H1 (cell line): Measurements from ENCODE around the gene RMP24.

Source experiments
- CTCF ChIA-PET: fragments of 300-600 bp; sonication (Branson Sonifier 250); formaldehyde crosslinking; loops from one replicate; lab custom pipeline; 2021; ENCODE audit not compliant: partially characterized antibody; lab: Charles Lee
- POLR2A ChIA-PET: fragments of 300-600 bp; sonication (Branson Sonifier 250); formaldehyde crosslinking; loops from one replicate; lab custom pipeline; 2021; ENCODE audit warnings: inconsistent platforms; ENCODE audit not compliant: partially characterized antibody; lab: Charles Lee
- DNase-seq, 2 experiments: peaks; one replicate each; pipeline versions ENCODE4 v3.0.0 to v3.0.0-alpha.2; 2010 to 2022; ENCODE audit warnings: low spot score in 2 of 2, low read depth in 1 of 2, mixed read lengths in 1 of 2
- FAIRE-seq: peaks from 2 replicates; lab custom pipeline; 2011; peaks lifted over from hg19 to GRCh38; lab: Jason Lieb, UNC
- H2AFZ ChIP-seq: 2 replicates; pipeline ENCODE4 v1.8.1; 2012; ENCODE audit warnings: low read length, inconsistent platforms
- H2AK5ac ChIP-seq: 2 replicates; pipeline ENCODE4 v1.6.1; 2013; ENCODE audit warnings: low read depth, low read length
- H2BK120ac ChIP-seq: replicated peaks from 2 replicates; pipeline ENCODE3; 2013; ENCODE audit warnings: low read depth, low read length, inconsistent platforms
- H2BK12ac ChIP-seq: 2 replicates; pipeline ENCODE4 v1.6.1; 2013; ENCODE audit warnings: low read depth, low read length
- H2BK15ac ChIP-seq: 2 replicates; pipeline ENCODE4 v1.6.1; 2013; ENCODE audit warnings: low read length
- H2BK20ac ChIP-seq: 2 replicates; pipeline ENCODE4 v1.6.1; 2013; ENCODE audit warnings: low read length
- H2BK5ac ChIP-seq: 2 replicates; pipeline ENCODE4 v1.6.1; 2013; ENCODE audit warnings: low read depth, low read length
- H3K14ac ChIP-seq: 2 replicates; pipeline ENCODE4 v1.6.1; 2013; ENCODE audit warnings: inconsistent platforms; ENCODE audit not compliant: insufficient read length
- H3K18ac ChIP-seq: 2 replicates; pipeline ENCODE4 v1.6.1; 2013; ENCODE audit warnings: low read length; ENCODE audit errors: extremely low read depth
- H3K23ac ChIP-seq: 2 replicates; pipeline ENCODE4 v1.6.1; 2013; ENCODE audit warnings: inconsistent platforms; ENCODE audit not compliant: insufficient read length
- H3K23me2 ChIP-seq: 2 replicates; pipeline ENCODE4 v1.6.1; 2013; ENCODE audit warnings: low read depth, low read length
- H3K27ac ChIP-seq: 2 replicates; pipeline ENCODE4 v1.6.1; 2011; ENCODE audit warnings: low read depth, low read length, inconsistent platforms
- H3K27me3 ChIP-seq, 4 experiments: replicated peaks in 1 of 4; 1 replicate in 1 of 4; 2 replicates in 3 of 4; pipeline versions ENCODE4 v1.6.1 to v1.8.1; 2011 to 2013; ENCODE audit warnings: low read length in 3 of 4, mild to moderate bottlenecking in 3 of 4, inconsistent platforms in 2 of 4, mixed read lengths in 2 of 4, moderate library complexity in 1 of 4; ENCODE audit not compliant: control insufficient read depth in 3 of 4, insufficient read depth in 3 of 4; ENCODE audit errors: extremely low read depth in 1 of 4
- H3K36me3 ChIP-seq, 4 experiments: 2 replicates each; pipeline versions ENCODE4 v1.6.1 to v1.8.1; 2011 to 2013; ENCODE audit warnings: mild to moderate bottlenecking in 4 of 4, low read length in 3 of 4, moderate library complexity in 2 of 4, control low read depth in 1 of 4, inconsistent platforms in 1 of 4; ENCODE audit not compliant: insufficient read depth in 4 of 4, control insufficient read depth in 2 of 4
- H3K4ac ChIP-seq: replicated peaks from 2 replicates; pipeline ENCODE3; 2013; ENCODE audit warnings: low read length, low read depth, mixed read lengths, inconsistent platforms; ENCODE audit not compliant: insufficient read length
- H3K4me1 ChIP-seq, 4 experiments: replicated peaks in 1 of 4; 1 replicate in 1 of 4; 2 replicates in 3 of 4; pipeline versions ENCODE4 v1.6.1 to v1.8.1; 2011 to 2013; ENCODE audit warnings: low read length in 3 of 4, inconsistent platforms in 2 of 4, mixed read lengths in 1 of 4; ENCODE audit not compliant: insufficient read depth in 4 of 4, control insufficient read depth in 3 of 4
- H3K4me2 ChIP-seq, 2 experiments: 2 replicates each; pipeline versions ENCODE4 v1.6.1 to v1.8.1; 2011 to 2013; ENCODE audit warnings: low read depth in 2 of 2, low read length in 2 of 2, control low read depth in 1 of 2, inconsistent platforms in 1 of 2, mild to moderate bottlenecking in 1 of 2; ENCODE audit not compliant: insufficient read depth in 1 of 2
- H3K4me3 ChIP-seq, 4 experiments: fragments of 200-600, 300-600 bp in 1 of 4; sonication (generic), shearing (Covaris generic), sonication (Bioruptor Twin) in 1 of 4; 2 replicates each; pipeline versions ENCODE4 v1.5.1 to v1.8.1; 2011 to 2016; ENCODE audit warnings: low read length in 4 of 4, low read depth in 3 of 4, control low read depth in 2 of 4, inconsistent platforms in 2 of 4, mild to moderate bottlenecking in 2 of 4, mixed read lengths in 1 of 4, moderate library complexity in 1 of 4; ENCODE audit not compliant: insufficient read depth in 2 of 4; ENCODE audit errors: extremely low read depth in 1 of 4
- H3K56ac ChIP-seq: replicated peaks from 2 replicates; pipeline ENCODE3; 2013; ENCODE audit warnings: low read depth, mild to moderate bottlenecking, mixed read lengths, low read length, inconsistent platforms; ENCODE audit not compliant: insufficient read length
- H3K79me1 ChIP-seq: 2 replicates; pipeline ENCODE4 v1.6.1; 2013; ENCODE audit warnings: low read depth, low read length, control low read depth
- H3K79me2 ChIP-seq, 2 experiments: 2 replicates each; pipeline versions ENCODE4 v1.6.1 to v1.8.1; 2012 to 2013; ENCODE audit warnings: low read length in 2 of 2, mild to moderate bottlenecking in 2 of 2, inconsistent platforms in 1 of 2; ENCODE audit not compliant: insufficient read depth in 2 of 2, control insufficient read depth in 1 of 2
- H3K9ac ChIP-seq, 4 experiments: replicated peaks in 1 of 4; 1 replicate in 1 of 4; 2 replicates in 3 of 4; pipeline versions ENCODE4 v1.6.1 to v1.8.1; 2011 to 2013; ENCODE audit warnings: low read depth in 3 of 4, low read length in 3 of 4, control low read depth in 2 of 4, mild to moderate bottlenecking in 2 of 4, moderate library complexity in 2 of 4, inconsistent platforms in 1 of 4; ENCODE audit errors: extremely low read depth in 1 of 4
- H3K9me3 ChIP-seq, 2 experiments: 2 replicates each; pipeline versions ENCODE4 v1.6.1 to v1.8.1; 2012 to 2013; ENCODE audit warnings: mild to moderate bottlenecking in 2 of 2, moderate library complexity in 2 of 2, control low read depth in 1 of 2, inconsistent platforms in 1 of 2, low read depth in 1 of 2, low read length in 1 of 2, mixed read lengths in 1 of 2; ENCODE audit not compliant: insufficient read depth in 2 of 2
- H4K20me1 ChIP-seq, 2 experiments: replicated peaks in 1 of 2; 2 replicates each; pipeline versions ENCODE3 to v1.8.1; 2011 to 2013; ENCODE audit warnings: inconsistent platforms in 2 of 2, low read length in 2 of 2, mild to moderate bottlenecking in 1 of 2; ENCODE audit not compliant: insufficient read depth in 2 of 2, control insufficient read depth in 1 of 2
- H4K5ac ChIP-seq: 2 replicates; pipeline ENCODE4 v1.6.1; 2013; ENCODE audit warnings: low read length, low read depth, mixed read lengths, inconsistent platforms; ENCODE audit not compliant: insufficient read length
- H4K8ac ChIP-seq: 2 replicates; pipeline ENCODE4 v1.8.0; 2013; ENCODE audit warnings: mild to moderate bottlenecking, moderate library complexity, low read length, inconsistent platforms; ENCODE audit not compliant: insufficient read depth; ENCODE audit errors: extremely low read depth
- H4K91ac ChIP-seq: replicated peaks from 2 replicates; pipeline ENCODE3; 2013; ENCODE audit warnings: low read length, mixed read lengths, inconsistent platforms; ENCODE audit not compliant: insufficient read length
- CBX8 ChIP-seq: fragments of 300-800, 300-1000 bp; sonication (generic); IDR thresholded peaks from 2 replicates; pipeline ENCODE4 v1.7.1; 2016; ENCODE audit warnings: low read depth, low read length, borderline replicate concordance
- CTBP2 ChIP-seq: IDR thresholded peaks from 2 replicates; pipeline ENCODE4 v1.7.0; 2011; ENCODE audit warnings: borderline replicate concordance, mild to moderate bottlenecking, moderate library complexity, mixed read lengths, low read length; ENCODE audit not compliant: insufficient read depth, insufficient read length
- EGR1 ChIP-seq: IDR thresholded peaks from 2 replicates; pipeline ENCODE4 v1.6.1; 2011; ENCODE audit warnings: low read depth, low read length, borderline replicate concordance
- EZH2 ChIP-seq: fragments of 200-600 bp; sonication (generic); IDR thresholded peaks from 2 replicates; pipeline ENCODE4 v1.7.1; 2012; ENCODE audit warnings: low read depth, mild to moderate bottlenecking, moderate library complexity, low read length, inconsistent platforms; ENCODE audit not compliant: severe bottlenecking
- KDM4A ChIP-seq: IDR thresholded peaks from one replicate; pipeline ENCODE4 v1.7.1; 2012; ENCODE audit warnings: low read depth, mild to moderate bottlenecking, moderate library complexity, low read length, inconsistent platforms; ENCODE audit not compliant: severe bottlenecking
- POLR2A ChIP-seq, 2 experiments: IDR thresholded peaks; 1 replicate in 1 of 2; 2 replicates in 1 of 2; pipeline ENCODE4 v1.6.1; 2011; ENCODE audit warnings: low read depth in 2 of 2, low read length in 2 of 2, mild to moderate bottlenecking in 2 of 2; ENCODE audit errors: control extremely low read depth in 1 of 2
- SP4 ChIP-seq: IDR thresholded peaks from 2 replicates; pipeline ENCODE4 v1.6.1; 2012; ENCODE audit warnings: low read length, inconsistent platforms
- TBP ChIP-seq: IDR thresholded peaks from 2 replicates; pipeline ENCODE4 v1.6.1; 2011; ENCODE audit warnings: low read depth, low read length, improper control_type of control experiment
- YY1 ChIP-seq: IDR thresholded peaks from 2 replicates; pipeline ENCODE4 v1.6.1; 2011; ENCODE audit warnings: low read depth, mild to moderate bottlenecking, low read length
- WGBS, 2 experiments: shearing (Covaris generic) in 1 of 2; methylation state at CpG; one replicate each; pipeline versions ENCODE4 v1.1.6 to v1.1.7; 2013 to 2015; ENCODE audit warnings: low lambda C conversion rate in 2 of 2, mixed read lengths in 2 of 2, inconsistent platforms in 1 of 2, low coverage in 1 of 2, missing lambda C conversion rate in 1 of 2; ENCODE audit not compliant: insufficient replicate concordance in 2 of 2, insufficient coverage in 1 of 2, insufficient read length in 1 of 2; ENCODE audit errors: extremely low coverage in 1 of 2, missing lambda C conversion rate in 1 of 2; 5-methylcytosine and 5-hydroxymethylcytosine counted together

RMP24 gene

GRCh38 chr18:35953688-35954087 lies 18.8 kb upstream of the RMP24 start:
- no peak overlapping the region for H4K8ac ChIP-seq
- POLR2A ChIA-PET, result no interaction called here
- DNase-seq (no peak), FAIRE-seq (no peak)
- 0 out of 2 replicates have a peak, but pooled peaks cover 2% of the 10 kb centered on the region for H3K79me1 ChIP-seq
- peaks cover 0 to 5% (median 2%) of the 10 kb centered on the region in 4 experiments; a peak in 4 of 7 replicates for H3K4me1 ChIP-seq
- H2AK5ac ChIP-seq, result no peak overlapping the region
- H4K91ac ChIP-seq, result no peak overlapping the region
- H3K36me3 ChIP-seq, result no peaks in the 10 kb centered on the region
- H3K27ac ChIP-seq, result no peak overlapping the region
- H3K23ac ChIP-seq, result no peak overlapping the region
- H3K9me3 ChIP-seq, result 0 out of 4 replicates have a peak, but pooled peaks cover 0 to 4% of the 10 kb centered on the region in 2 experiments
- H3K23me2 ChIP-seq, result peaks cover 4% of the 10 kb centered on the region; the same call in 1 of the 2 replicates
- H2BK120ac ChIP-seq, result no peak overlapping the region
- no peaks in the 10 kb centered on the region for H4K20me1 ChIP-seq
- H3K4me3 ChIP-seq, result no peak overlapping the region
- H3K4ac ChIP-seq, result no peak overlapping the region
- no peaks in the 10 kb centered on the region for H3K27me3 ChIP-seq
- TF ChIP-seq KDM4A, result no peak
- TF ChIP-seq EGR1, result no peak
- TF ChIP-seq YY1, result no peak
- TF ChIP-seq CTBP2, result no peak
- TF ChIP-seq TBP, result no peak
- no peak for TF ChIP-seq EZH2
- no peak for TF ChIP-seq POLR2A (IDR thresholded peaks at IDR 0.05; ENCODE audit: control extremely low read depth in 1 of 2, low read depth in 2 of 2, low read length in 2 of 2)
- TF ChIP-seq CBX8, result no peak
- TF ChIP-seq SP4, result no peak
- WGBS, 2 experiments, result 69% methylated on average over 1 of the region's 1 CpG; no CpG with 5 or more reads in 1 of the 2 experiments
- no peak overlapping the region for H3K4me2 ChIP-seq
- H3K14ac ChIP-seq, result no peak overlapping the region
- H3K9ac ChIP-seq, result no peak overlapping the region
- no peak overlapping the region for H3K56ac ChIP-seq
- H3K79me2 ChIP-seq, result peaks cover 0 to 13% of the 10 kb centered on the region in 2 experiments; a peak in 3 of 4 replicates
- H2AFZ ChIP-seq, result no peak overlapping the region
- H2BK15ac ChIP-seq, result no peak overlapping the region
- no peak overlapping the region for H2BK12ac ChIP-seq
- no peak overlapping the region for H4K5ac ChIP-seq
- no peak overlapping the region for H2BK20ac ChIP-seq
- H2BK5ac ChIP-seq, result no peak overlapping the region
- H3K18ac ChIP-seq, result no peak overlapping the region
- CTCF ChIA-PET, result no interaction called here
